Uterus (tissue), 2 donors: ENCODE measurements around the gene GPR65.
A peak's percentile ranks its signal among the peaks of the same experiment; 100 is the strongest.

Experiments used
- CTCF ChIP-seq, 4 experiments: fragments of 200-600 bp in 2 of 4; fragments of 450-650 bp in 2 of 4; sonication (generic) in 2 of 4; IDR thresholded peaks; one replicate each; pipeline ENCODE4 v1.5.1; 2016 to 2019; ENCODE audit warnings: antibody characterized with exemption in 4 of 4, mild to moderate bottlenecking in 2 of 4, moderate library complexity in 1 of 4
- POLR2A ChIP-seq, 2 donors: fragments of 450-650 bp; IDR thresholded peaks; one replicate each; pipeline ENCODE4 v1.6.1; 2016; ENCODE audit warnings: antibody characterized with exemption in 2 of 2, mild to moderate bottlenecking in 1 of 2, moderate library complexity in 1 of 2

DNA sequence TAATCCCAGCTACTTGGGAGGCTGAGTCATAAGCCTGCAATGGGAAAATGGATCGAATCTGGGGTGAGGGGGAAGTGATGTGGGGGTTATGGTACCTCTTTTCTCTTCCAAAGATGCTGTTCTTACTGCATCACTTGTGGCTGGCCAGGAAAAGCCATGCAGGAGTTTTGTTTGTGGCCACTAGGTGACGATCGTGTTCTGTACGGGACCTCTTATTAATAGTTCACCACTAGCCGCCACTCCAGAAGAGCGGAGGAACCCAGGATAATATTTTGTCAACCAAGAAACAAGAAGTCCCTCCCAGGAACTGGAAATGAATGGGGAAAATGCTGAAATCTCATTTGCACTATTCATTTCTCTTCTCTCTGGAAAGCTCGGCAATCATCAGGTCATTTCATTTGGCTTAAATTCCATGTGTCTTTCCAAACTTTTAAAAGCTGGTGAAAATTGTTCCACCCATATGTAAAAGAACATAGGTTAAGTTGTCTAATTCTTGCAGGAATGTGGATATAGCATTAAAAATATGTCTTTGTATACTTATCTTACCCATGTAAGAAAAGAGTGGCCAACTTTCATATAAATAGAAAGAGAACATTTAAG, 8.9 kb downstream of the GPR65 start:
- no peak for TF ChIP-seq POLR2A (IDR thresholded peaks at IDR 0.05)
- peak; percentile 59 to 81 (median 65) for TF ChIP-seq CTCF (IDR thresholded peaks at IDR 0.05)
